AG10803 (cell line): Measurements from ENCODE around the gene EOMES.
A peak's percentile ranks its signal among the peaks of the same experiment; 100 is the strongest.
"Not testable (repeated sequence)": the region's sequence is repeated elsewhere in the genome, so short reads cannot be mapped to it uniquely, and the experiment has no call there.

Experiments used
- DNase-seq: peaks from one replicate; pipeline ENCODE4 v3.0.0; 2010; ENCODE audit warnings: low read depth
- H3K4me3 ChIP-seq: 2 replicates; pipeline ENCODE4 v1.5.1; 2011; ENCODE audit warnings: mild to moderate bottlenecking, low read length, control low read depth
- CTCF ChIP-seq: conservative IDR thresholded peaks from 2 replicates; pipeline ENCODE4 v1.5.1; 2011; ENCODE audit warnings: mild to moderate bottlenecking, low read length, control low read depth, inconsistent platforms

The EOMES gene

GRCh38 chr3:27721717-27722564 lies at the start of gene EOMES:
Gene EOMES, minus strand, starts transcription at chr3:27722323. Its CDS starts 29 bp downstream, at chr3:27722294.
- no peak for DNase-seq
- peak within 1 kb of the TSS; percentile 29 for H3K4me3 ChIP-seq
- no peak for TF ChIP-seq CTCF

- DNase-seq, H3K4me3 ChIP-seq: not testable (repeated sequence)
Observed at GRCh38 chr3:27770384-27770783, 48.3 kb upstream of the EOMES start.

- DNase-seq, result no peak
- no peak overlapping the region for H3K4me3 ChIP-seq
- TF ChIP-seq CTCF, result no peak
Observed at GRCh38 chr3:27767000-27767399, 44.9 kb upstream of the EOMES start.

- DNase-seq, result peak; percentile 75
- 0 out of 2 replicates have a peak, but pooled peaks have one; percentile 11 for TF ChIP-seq CTCF
- H3K4me3 ChIP-seq, result no peak overlapping the region
Observed at GRCh38 chr3:27758083-27758482, 36.0 kb upstream of the EOMES start.

- no peak for TF ChIP-seq CTCF
- no peak for DNase-seq
- H3K4me3 ChIP-seq, result no peak overlapping the region
Observed at GRCh38 chr3:27756877-27757276, 34.8 kb upstream of the EOMES start.

GRCh38 chr3:27752926-27753325 lies 30.8 kb upstream of the EOMES start:
- no peak for TF ChIP-seq CTCF
- no peak for DNase-seq

GRCh38 chr3:27749643-27750042 lies 27.5 kb upstream of the EOMES start:
- TF ChIP-seq CTCF, result no peak
- no peak for DNase-seq
- H3K4me3 ChIP-seq, result no peak overlapping the region

More at GRCh38 chr3:27752926-27753325, 30.8 kb upstream of the EOMES start:
- no peak overlapping the region for H3K4me3 ChIP-seq
